Sigmoid colon (tissue), 4 donors: ENCODE measurements around the gene CARD9.

Experiments
- EP300 ChIP-seq, 4 donors: sonication (generic); formaldehyde crosslinking; IDR thresholded peaks; one replicate each; pipeline ENCODE4 v1.6.1; 2017; ENCODE audit warnings: antibody characterized with exemption in 4 of 4
- POLR2A ChIP-seq, 2 donors: fragments of 450-650 bp; IDR thresholded peaks; one replicate each; pipeline ENCODE4 v1.6.1; 2016; ENCODE audit warnings: antibody characterized with exemption in 2 of 2, mild to moderate bottlenecking in 2 of 2, moderate library complexity in 2 of 2
- POLR2AphosphoS5 ChIP-seq, 4 donors: sonication (generic); formaldehyde crosslinking; IDR thresholded peaks; one replicate each; pipeline ENCODE4 v1.6.1; 2017; ENCODE audit warnings: antibody characterized with exemption in 4 of 4
- TF ChIP-seq, protein P1 (sequence below), 4 experiments: fragments of 450-650 bp in 3 of 4; fragments of 200-600 bp in 1 of 4; IDR thresholded peaks; one replicate each; pipeline ENCODE4 v1.5.1; 2016 to 2019; ENCODE audit warnings: antibody characterized with exemption in 4 of 4, mild to moderate bottlenecking in 3 of 4, moderate library complexity in 2 of 4

DNA sequence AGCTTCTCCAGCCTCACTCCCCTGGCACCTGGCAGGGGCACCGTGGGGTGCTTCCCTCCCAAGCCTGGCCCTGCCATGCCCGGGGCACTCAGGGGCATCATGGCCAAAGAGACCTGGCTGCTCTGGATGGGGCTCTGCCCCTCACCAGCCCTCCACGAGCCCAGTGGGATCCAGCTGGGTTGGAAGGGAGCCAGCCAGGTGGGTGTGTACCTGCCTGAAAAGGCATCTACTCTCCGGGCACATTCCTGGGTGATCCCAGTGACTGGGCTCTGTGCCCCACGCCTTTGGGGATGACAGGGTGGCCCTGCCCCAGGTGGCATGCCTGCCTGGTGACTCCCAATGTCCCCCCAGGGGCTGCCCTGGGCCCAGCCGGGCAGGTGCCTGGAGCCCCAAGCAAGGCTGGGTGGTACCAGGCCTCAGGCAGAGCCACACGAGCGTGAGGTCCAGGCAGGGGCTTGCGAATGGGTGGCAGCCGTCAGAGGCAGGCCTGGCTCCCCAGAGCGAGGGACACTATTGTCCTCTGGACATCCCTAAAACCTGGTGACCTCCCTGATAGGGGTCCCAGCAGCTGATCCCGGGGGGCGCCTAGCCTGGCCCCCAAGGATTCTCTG is 45.4 kb downstream of the CARD9 start:
- TF ChIP-seq, protein P1, sequence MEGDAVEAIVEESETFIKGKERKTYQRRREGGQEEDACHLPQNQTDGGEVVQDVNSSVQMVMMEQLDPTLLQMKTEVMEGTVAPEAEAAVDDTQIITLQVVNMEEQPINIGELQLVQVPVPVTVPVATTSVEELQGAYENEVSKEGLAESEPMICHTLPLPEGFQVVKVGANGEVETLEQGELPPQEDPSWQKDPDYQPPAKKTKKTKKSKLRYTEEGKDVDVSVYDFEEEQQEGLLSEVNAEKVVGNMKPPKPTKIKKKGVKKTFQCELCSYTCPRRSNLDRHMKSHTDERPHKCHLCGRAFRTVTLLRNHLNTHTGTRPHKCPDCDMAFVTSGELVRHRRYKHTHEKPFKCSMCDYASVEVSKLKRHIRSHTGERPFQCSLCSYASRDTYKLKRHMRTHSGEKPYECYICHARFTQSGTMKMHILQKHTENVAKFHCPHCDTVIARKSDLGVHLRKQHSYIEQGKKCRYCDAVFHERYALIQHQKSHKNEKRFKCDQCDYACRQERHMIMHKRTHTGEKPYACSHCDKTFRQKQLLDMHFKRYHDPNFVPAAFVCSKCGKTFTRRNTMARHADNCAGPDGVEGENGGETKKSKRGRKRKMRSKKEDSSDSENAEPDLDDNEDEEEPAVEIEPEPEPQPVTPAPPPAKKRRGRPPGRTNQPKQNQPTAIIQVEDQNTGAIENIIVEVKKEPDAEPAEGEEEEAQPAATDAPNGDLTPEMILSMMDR (IDR thresholded peaks at IDR 0.05), result no peak
- no peak for TF ChIP-seq POLR2A (IDR thresholded peaks at IDR 0.05)
- TF ChIP-seq EP300 (IDR thresholded peaks at IDR 0.05), result no peak
- no peak for TF ChIP-seq POLR2AphosphoS5 (IDR thresholded peaks at IDR 0.05)
